Upper lobe of left lung (tissue), 6 donors: Measurements from ENCODE around the gene TMEM225B. TPM values are rescaled to one million over a fixed set of nuclear protein-coding genes. Genes with fewer than 3 reads are reported as not detected.
A peak's percentile ranks its signal among the peaks of the same experiment; 100 is the strongest.
"Not testable (repeated sequence)": the region's sequence is repeated elsewhere in the genome, so short reads cannot be mapped to it uniquely, and the experiment has no call there.

ENCODE experiments used
- ATAC-seq, 2 donors: fragments of 200-7000 bp; cut with Tn5 transposase; one replicate each; pipeline ENCODE4 v1.9.1; 2022; ENCODE audit warnings: mild to moderate bottlenecking in 2 of 2, moderate library complexity in 2 of 2; ENCODE audit not compliant: low FRiP score in 2 of 2
- DNase-seq, 2 donors: peaks; one replicate each; pipeline ENCODE4 v3.0.0-alpha.2; 2019 to 2020
- H3K27ac ChIP-seq, 4 donors: fragments of 200-600 bp; sonication (generic); one replicate each; pipeline ENCODE4 v1.5.1; 2016 to 2019
- H3K27me3 ChIP-seq, 4 donors: fragments of 200-600 bp; sonication (generic); one replicate each; pipeline ENCODE4 v1.5.1; 2017 to 2019
- H3K36me3 ChIP-seq, 4 donors: fragments of 200-600 bp; sonication (generic); one replicate each; pipeline ENCODE4 v1.5.1; 2016 to 2019
- H3K4me1 ChIP-seq, 4 donors: fragments of 200-600 bp; sonication (generic); one replicate each; pipeline ENCODE4 v1.5.1; 2018 to 2019
- H3K4me3 ChIP-seq, 4 donors: fragments of 200-600 bp; sonication (generic); one replicate each; pipeline ENCODE4 v1.5.1; 2017 to 2019; ENCODE audit warnings: mild to moderate bottlenecking in 2 of 4, moderate library complexity in 1 of 4
- H3K9me3 ChIP-seq, 4 donors: fragments of 200-600 bp; sonication (generic); one replicate each; pipeline ENCODE4 v1.5.1; 2018 to 2019
- CTCF ChIP-seq, 6 experiments: fragments of 450-650 bp in 4 of 6; fragments of 200-600 bp in 2 of 6; sonication (generic) in 2 of 6; IDR thresholded peaks; one replicate each; pipeline ENCODE4 v1.5.1; 2016 to 2019; ENCODE audit warnings: antibody characterized with exemption in 6 of 6
- EP300 ChIP-seq, 4 donors: sonication (generic); formaldehyde crosslinking; IDR thresholded peaks; one replicate each; pipeline ENCODE4 v1.5.1; 2017; ENCODE audit warnings: antibody characterized with exemption in 4 of 4, control low read depth in 2 of 4
- POLR2A ChIP-seq, 4 donors: fragments of 450-650 bp; IDR thresholded peaks; one replicate each; pipeline ENCODE4 v1.5.1; 2016 to 2017; ENCODE audit warnings: antibody characterized with exemption in 4 of 4, mild to moderate bottlenecking in 2 of 4
- POLR2AphosphoS5 ChIP-seq, 2 donors: sonication (generic); formaldehyde crosslinking; IDR thresholded peaks; one replicate each; pipeline ENCODE4 v1.5.1; 2017; ENCODE audit warnings: antibody characterized with exemption in 2 of 2
- WGBS, 2 donors: methylation state at CpG; one replicate each; pipeline ENCODE4 v1.1.5; 2017 to 2018; 5-methylcytosine and 5-hydroxymethylcytosine counted together
- total RNA-seq, 6 donors: library from RNA; depleted of rRNA in 4 of 6; stranded (reverse); fragments of >200 nt in 4 of 6; gene quantifications; one replicate each; pipeline versions ENCODE4 v1.1.0 to v1.2.1, GENCODE V29; 2016 to 2021
- donor health status: DM: no; HTN: no; CAD: no; lungs with moderate emphysema.
- donor health status: DM: no; HTN: yes; CAD: no; lungs with severe emphysema.

The TMEM225B gene
- total RNA-seq, 6 donors from 2014 or later, result 0.59 to 3.1 (median 0.91) TPM; not detected in 1

GRCh38 chr7:99573257-99573656, 24.8 kb upstream of the TMEM225B start:
- peaks cover 5 to 51% (median 14%) of the 10 kb centered on the region in 4 donors for H3K36me3 ChIP-seq

GRCh38 chr7:99576251-99576650, 21.8 kb upstream of the TMEM225B start:
- WGBS, 2 donors, result 53 to 63% methylated on average over 3 of the region's 3 CpGs
- ATAC-seq, result no peak

More at GRCh38 chr7:99573257-99573656, 24.8 kb upstream of the TMEM225B start:
- Histone ChIP-seq H3K9me3 (no peaks in the 10 kb centered on the region), H3K4me1 (peaks cover 3 to 12% (median 7%) of the 10 kb centered on the region in 4 donors), H3K4me3 (no peak overlapping the region), H3K27me3 (no peaks in the 10 kb centered on the region), H3K27ac (peak overlapping the region in 1 of 4 donors; percentile 46)
- TF ChIP-seq CTCF (IDR thresholded peaks at IDR 0.05), result no peak
- TF ChIP-seq POLR2A (IDR thresholded peaks at IDR 0.05), result no peak
- TF ChIP-seq POLR2AphosphoS5 (IDR thresholded peaks at IDR 0.05), result no peak
- no peak for TF ChIP-seq EP300 (IDR thresholded peaks at IDR 0.05)
- ATAC-seq, result no peak
- WGBS, 2 donors, result 87 to 96% methylated on average over 1 of the region's 1 CpG
- no peak for DNase-seq

GRCh38 chr7:99579281-99579955, 18.6 kb upstream of the TMEM225B start:
- no peak for TF ChIP-seq POLR2A (IDR thresholded peaks at IDR 0.05)
- no peak for TF ChIP-seq CTCF (IDR thresholded peaks at IDR 0.05)
- no peak for TF ChIP-seq POLR2AphosphoS5 (IDR thresholded peaks at IDR 0.05)
- no peak for TF ChIP-seq EP300 (IDR thresholded peaks at IDR 0.05)
- ATAC-seq, result no peak
- Histone ChIP-seq H3K9me3 (no peaks in the 10 kb centered on the region), H3K4me1 (peaks cover 5 to 22% (median 11%) of the 10 kb centered on the region in 4 donors), H3K4me3 (peak overlapping the region in 3 of 4 donors; percentile 44 to 72 (median 57)), H3K27ac (peak overlapping the region in 1 of 4 donors; percentile 73), H3K36me3 (peaks cover 0 to under 1% (median 0%) of the 10 kb centered on the region in 4 donors), H3K27me3 (no peaks in the 10 kb centered on the region)
- DNase-seq, result no peak
- WGBS, 2 donors, result 50 to 51% methylated on average over 10 of the region's 10 CpGs

More at GRCh38 chr7:99576251-99576650, 21.8 kb upstream of the TMEM225B start:
- Histone ChIP-seq H3K27ac (peak overlapping the region in 2 of 4 donors; percentile 17 to 45), H3K9me3 (no peaks in the 10 kb centered on the region), H3K4me3 (no peak overlapping the region), H3K27me3 (no peaks in the 10 kb centered on the region), H3K36me3 (peaks cover 5 to 31% (median 7%) of the 10 kb centered on the region in 4 donors), H3K4me1 (peaks cover 5 to 28% (median 14%) of the 10 kb centered on the region in 4 donors)
- DNase-seq, result no peak
- TF ChIP-seq POLR2A (IDR thresholded peaks at IDR 0.05), result no peak
- TF ChIP-seq POLR2AphosphoS5 (IDR thresholded peaks at IDR 0.05), result no peak
- no peak for TF ChIP-seq CTCF (IDR thresholded peaks at IDR 0.05)
- no peak for TF ChIP-seq EP300 (IDR thresholded peaks at IDR 0.05)

GRCh38 chr7:99579956-99580777, 17.9 kb upstream of the TMEM225B start:
- H3K27me3 ChIP-seq, result no peaks in the 10 kb centered on the region
- no peak for TF ChIP-seq EP300 (IDR thresholded peaks at IDR 0.05)
- TF ChIP-seq CTCF (IDR thresholded peaks at IDR 0.05), result peak in 5 of 6 experiments; percentile 17 to 64 (median 30)
- H3K4me3 ChIP-seq, result peak overlapping the region; percentile 37 to 72 (median 50)
- DNase-seq (peak in 1 of 2 donors; percentile 86), ATAC-seq (peak; percentile 53 to 80)
- H3K27ac ChIP-seq, result peak overlapping the region in 1 of 4 donors; percentile 73
- no peaks in the 10 kb centered on the region for H3K36me3 ChIP-seq
- H3K9me3 ChIP-seq, result no peaks in the 10 kb centered on the region
- H3K4me1 ChIP-seq, result peaks cover 5 to 22% (median 11%) of the 10 kb centered on the region in 4 donors
- WGBS, 2 donors, result 2% methylated on average over 25 to 49 of the region's 54 CpGs

GRCh38 chr7:99580778-99581332, 17.2 kb upstream of the TMEM225B start:
- ATAC-seq, H3K9me3 ChIP-seq: not testable (repeated sequence)

More at GRCh38 chr7:99580778-99581332, 17.2 kb upstream of the TMEM225B start:
- not testable (repeated sequence) for DNase-seq, H3K27me3 ChIP-seq, H3K36me3 ChIP-seq
- H3K27ac ChIP-seq, result peak overlapping the region in 1 of 4 donors; percentile 73
- H3K4me3 ChIP-seq, result peak overlapping the region in 3 of 4 donors; percentile 44 to 72 (median 57)
- WGBS, 2 donors, result 47 to 52% methylated on average over 4 of the region's 4 CpGs
- H3K4me1 ChIP-seq, result peaks cover 5 to 22% (median 11%) of the 10 kb centered on the region in 4 donors
